Common myeloid progenitor, CD34-positive (primary cell): Measurements from ENCODE around the gene CACNG4.

Source experiments
- CTCF ChIA-PET: fragments of 350-600 bp; sonication (Branson Sonifier 250); formaldehyde crosslinking; loops from one replicate; lab custom pipeline; 2021; ENCODE audit warnings: antibody characterized with exemption; lab: Charles Lee
- POLR2A ChIA-PET: fragments of 350-600 bp; sonication (Branson Sonifier 250); formaldehyde crosslinking; loops from one replicate; lab custom pipeline; 2021; ENCODE audit warnings: antibody characterized with exemption; lab: Charles Lee
- DNase-seq, 3 donors: peaks; one replicate each; pipeline versions ENCODE4 v3.0.0 to v3.0.0-alpha.2; 2013
- H3K27ac ChIP-seq, 2 experiments: 1 replicate in 1 of 2; 2 replicates in 1 of 2; pipeline ENCODE4 v1.7.0; 2013; ENCODE audit warnings: inconsistent platforms in 2 of 2, low read length in 2 of 2, mild to moderate bottlenecking in 2 of 2, low read depth in 1 of 2, moderate library complexity in 1 of 2; ENCODE audit not compliant: severe bottlenecking in 2 of 2, insufficient read depth in 1 of 2, poor library complexity in 1 of 2
- H3K27me3 ChIP-seq, 5 experiments: replicated peaks in 2 of 5; 1 replicate in 3 of 5; 2 replicates in 2 of 5; pipeline versions ENCODE4 v1.6.1 to v1.7.0; 2013; ENCODE audit warnings: low read length in 4 of 5, mild to moderate bottlenecking in 2 of 5, moderate library complexity in 2 of 5, inconsistent platforms in 1 of 5; ENCODE audit not compliant: insufficient read depth in 5 of 5, control insufficient read depth in 4 of 5
- H3K36me3 ChIP-seq, 4 experiments: 1 replicate in 2 of 4; 2 replicates in 2 of 4; pipeline versions ENCODE4 v1.6.1 to v1.7.0; 2013; ENCODE audit warnings: low read length in 3 of 4, control low read depth in 1 of 4, mild to moderate bottlenecking in 1 of 4; ENCODE audit not compliant: control insufficient read depth in 4 of 4, insufficient read depth in 4 of 4
- H3K4me1 ChIP-seq, 4 experiments: 1 replicate in 3 of 4; 2 replicates in 1 of 4; pipeline versions ENCODE4 v1.6.1 to v1.7.1; 2013; ENCODE audit warnings: low read length in 3 of 4, mild to moderate bottlenecking in 3 of 4, control low read depth in 1 of 4, inconsistent platforms in 1 of 4, moderate library complexity in 1 of 4; ENCODE audit not compliant: control insufficient read depth in 4 of 4, insufficient read depth in 4 of 4; ENCODE audit errors: control extremely low read depth in 1 of 4
- H3K4me3 ChIP-seq, 7 experiments: 1 replicate in 4 of 7; 2 replicates in 3 of 7; pipeline versions ENCODE4 v1.5.1 to v1.7.0; 2013; ENCODE audit warnings: mild to moderate bottlenecking in 7 of 7, low read length in 6 of 7, moderate library complexity in 6 of 7, inconsistent platforms in 2 of 7, low read depth in 2 of 7, control low read depth in 1 of 7; ENCODE audit not compliant: insufficient read depth in 4 of 7, control insufficient read depth in 1 of 7; ENCODE audit errors: extremely low read depth in 1 of 7
- H3K9me3 ChIP-seq, 5 experiments: 1 replicate in 4 of 5; 2 replicates in 1 of 5; pipeline versions ENCODE4 v1.6.1 to v1.7.1; 2013; ENCODE audit warnings: low read length in 4 of 5, mild to moderate bottlenecking in 2 of 5, inconsistent platforms in 1 of 5, low read depth in 1 of 5, moderate library complexity in 1 of 5; ENCODE audit not compliant: control insufficient read depth in 4 of 5, insufficient read depth in 2 of 5; ENCODE audit errors: control extremely low read depth in 1 of 5
- WGBS: methylation state at CpG from one replicate; pipeline ENCODE4 v1.1.5; 2013; ENCODE audit not compliant: insufficient coverage; 5-methylcytosine and 5-hydroxymethylcytosine counted together

Gene CACNG4

GRCh38 chr17:67069603-67070136 lies 105.2 kb downstream of the CACNG4 start:
- DNase-seq = no peak
- no peaks in the 10 kb centered on the region for H3K27me3 ChIP-seq
- CTCF ChIA-PET = no interaction called here
- POLR2A ChIA-PET = no interaction called here
- no peak overlapping the region for H3K4me3 ChIP-seq
- H3K4me1 ChIP-seq = no peaks in the 10 kb centered on the region
- WGBS = 100% methylated on average over 1 of the region's 5 CpGs
- H3K36me3 ChIP-seq = peaks cover 0 to 11% (median 5%) of the 10 kb centered on the region in 4 experiments
- H3K27ac ChIP-seq = no peak overlapping the region
- no peaks in the 10 kb centered on the region for H3K9me3 ChIP-seq

- H3K4me1 ChIP-seq = no peaks in the 10 kb centered on the region
- CTCF ChIA-PET = no interaction called here
- POLR2A ChIA-PET = no interaction called here
- DNase-seq = no peak
- no peak overlapping the region for H3K27ac ChIP-seq
- H3K9me3 ChIP-seq = no peaks in the 10 kb centered on the region
- H3K36me3 ChIP-seq = peaks cover 0 to 19% (median 10%) of the 10 kb centered on the region in 4 experiments
- H3K4me3 ChIP-seq = no peak overlapping the region
- no peaks in the 10 kb centered on the region for H3K27me3 ChIP-seq
These were observed 107.1 kb downstream of the CACNG4 start for GRCh38 chr17:67071595-67071994.

GRCh38 chr17:67072885-67073284 lies 108.4 kb downstream of the CACNG4 start:
- peaks cover 2 to 23% (median 17%) of the 10 kb centered on the region in 4 experiments for H3K36me3 ChIP-seq
- no peaks in the 10 kb centered on the region for H3K9me3 ChIP-seq
- no peak overlapping the region for H3K27ac ChIP-seq
- no peak overlapping the region for H3K4me3 ChIP-seq
- POLR2A ChIA-PET = no interaction called here
- DNase-seq = no peak
- H3K27me3 ChIP-seq = no peaks in the 10 kb centered on the region
- CTCF ChIA-PET = no interaction called here
- WGBS = 100% methylated on average over 2 of the region's 3 CpGs
- H3K4me1 ChIP-seq = no peaks in the 10 kb centered on the region

GRCh38 chr17:67074781-67075180 lies 110.3 kb downstream of the CACNG4 start:
- WGBS = 100% methylated on average over 1 of the region's 3 CpGs
- H3K4me1 ChIP-seq = no peaks in the 10 kb centered on the region
- no peaks in the 10 kb centered on the region for H3K9me3 ChIP-seq
- H3K27ac ChIP-seq = no peak overlapping the region
- POLR2A ChIA-PET = no interaction called here
- no peaks in the 10 kb centered on the region for H3K27me3 ChIP-seq
- no peak overlapping the region for H3K4me3 ChIP-seq
- peaks cover 8 to 33% (median 24%) of the 10 kb centered on the region in 4 experiments for H3K36me3 ChIP-seq
- DNase-seq = no peak
- CTCF ChIA-PET = interaction anchor here (0.9 to 1.7 kb wide), 2 partner anchors 8 to 12 kb away, joined by 4 read pairs; no protein-coding TSS in a partner anchor

GRCh38 chr17:67076290-67076689 lies 111.8 kb downstream of the CACNG4 start:
- WGBS = 94% methylated on average over 5 of the region's 7 CpGs
- no peak for DNase-seq
- H3K4me1 ChIP-seq = no peaks in the 10 kb centered on the region
- ChIA-PET CTCF (no interaction called here), POLR2A (no interaction called here)
- no peak overlapping the region for H3K4me3 ChIP-seq
- peaks cover 12 to 40% (median 26%) of the 10 kb centered on the region in 4 experiments for H3K36me3 ChIP-seq
- H3K9me3 ChIP-seq = no peaks in the 10 kb centered on the region
- H3K27ac ChIP-seq = no peak overlapping the region
- H3K27me3 ChIP-seq = no peaks in the 10 kb centered on the region

- no peaks in the 10 kb centered on the region for H3K27me3 ChIP-seq
- CTCF ChIA-PET = interaction anchor here (1.0 kb wide), 1 partner anchor 30 kb away, joined by 3 read pairs; no protein-coding TSS in a partner anchor
These were observed 113.8 kb downstream of the CACNG4 start for GRCh38 chr17:67078292-67078691.

GRCh38 chr17:67079491-67079890 lies 115.0 kb downstream of the CACNG4 start:
- H3K36me3 ChIP-seq = peaks cover 12 to 33% (median 26%) of the 10 kb centered on the region in 4 experiments
- peaks cover 0 to 10% (median 2%) of the 10 kb centered on the region in 4 experiments for H3K4me1 ChIP-seq
- H3K9me3 ChIP-seq = no peaks in the 10 kb centered on the region
- ChIA-PET CTCF (no interaction called here), POLR2A (no interaction called here)
- 100% methylated on average over 1 of the region's 2 CpGs for WGBS
- H3K27me3 ChIP-seq = no peaks in the 10 kb centered on the region
- H3K27ac ChIP-seq = no peak overlapping the region
- no peak for DNase-seq
- no peak overlapping the region for H3K4me3 ChIP-seq

More at GRCh38 chr17:67078292-67078691, 113.8 kb downstream of the CACNG4 start:
- POLR2A ChIA-PET = no interaction called here
- 97% methylated on average over 6 of the region's 11 CpGs for WGBS
- Histone ChIP-seq H3K4me1 (peaks cover 0 to 10% (median 2%) of the 10 kb centered on the region in 4 experiments), H3K4me3 (no peak overlapping the region), H3K27ac (no peak overlapping the region), H3K9me3 (no peaks in the 10 kb centered on the region), H3K36me3 (peaks cover 12 to 34% (median 27%) of the 10 kb centered on the region in 4 experiments)
- DNase-seq = no peak
